ENCODE data around the gene TMCC3.
"Not testable (repeated sequence)": the region's sequence is repeated elsewhere in the genome, so short reads cannot be mapped to it uniquely, and the experiment has no call there.

TMCC3 gene

GRCh38 chr12:94561943-94562411, 88.4 kb downstream of the TMCC3 start:
- DNase-seq, result no peak

DNA sequence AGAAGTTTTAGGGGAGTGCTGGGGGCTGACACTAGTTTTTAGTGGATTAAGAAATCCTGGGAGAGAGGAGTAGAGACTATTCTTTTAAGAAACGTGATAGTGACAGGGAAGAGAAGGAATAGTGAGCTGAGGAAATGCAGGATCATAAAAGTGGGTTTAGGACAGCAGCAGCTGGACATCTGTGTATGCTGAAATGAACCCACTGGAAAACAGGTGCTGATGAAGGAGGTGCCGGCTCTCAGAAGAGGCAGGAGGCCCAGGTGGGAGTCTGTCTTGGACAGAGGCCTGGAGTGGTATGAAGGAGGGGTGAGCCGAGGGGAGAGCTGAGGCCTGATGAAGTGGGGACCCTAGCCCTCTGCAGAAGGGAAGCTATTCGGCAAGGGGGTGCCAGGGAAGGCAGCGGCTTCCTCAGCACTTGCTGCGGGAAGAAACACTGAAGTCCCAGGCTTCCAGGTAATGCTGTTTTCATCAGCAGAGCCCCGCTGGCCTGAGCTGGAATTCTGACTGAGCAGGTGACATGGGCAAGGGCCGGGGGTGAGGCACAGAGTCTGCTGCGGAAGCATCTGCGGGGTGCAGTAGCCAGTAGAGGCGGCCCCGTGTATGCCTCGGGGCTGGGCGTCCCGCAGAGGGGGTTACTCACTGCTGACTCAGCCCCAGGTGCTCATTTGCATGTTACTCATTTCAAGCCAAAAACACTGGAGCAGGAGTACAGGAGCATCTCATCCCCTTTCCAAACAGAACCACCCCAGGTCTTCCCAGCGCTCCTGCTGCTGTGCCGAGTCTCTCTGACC, 89.7 kb downstream of the TMCC3 start:
- no peak for DNase-seq

- no peak for DNase-seq
Observed at GRCh38 chr12:94558612-94559011, 91.7 kb downstream of the TMCC3 start.

GRCh38 chr12:94557746-94558295, 92.5 kb downstream of the TMCC3 start:
- DNase-seq, result no peak

DNA sequence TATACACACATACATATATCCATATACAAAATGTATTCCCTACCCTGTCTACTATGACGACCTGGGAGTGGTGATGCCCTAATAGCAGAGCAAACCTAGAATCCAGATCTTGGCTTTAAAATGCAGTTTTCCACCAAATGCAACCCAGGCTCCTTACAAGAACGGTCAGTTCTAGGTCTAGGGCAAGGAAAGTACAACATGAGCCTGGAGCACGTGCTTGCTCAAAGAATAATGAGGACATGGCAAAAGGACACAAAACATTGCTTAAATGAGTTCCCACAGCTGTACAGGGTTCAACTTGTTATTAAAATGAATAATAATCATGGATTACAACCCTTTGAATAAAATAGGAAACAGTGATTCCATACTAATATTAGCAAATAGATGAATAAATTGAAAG, 94.7 kb downstream of the TMCC3 start:
- DNase-seq, result no peak

DNA sequence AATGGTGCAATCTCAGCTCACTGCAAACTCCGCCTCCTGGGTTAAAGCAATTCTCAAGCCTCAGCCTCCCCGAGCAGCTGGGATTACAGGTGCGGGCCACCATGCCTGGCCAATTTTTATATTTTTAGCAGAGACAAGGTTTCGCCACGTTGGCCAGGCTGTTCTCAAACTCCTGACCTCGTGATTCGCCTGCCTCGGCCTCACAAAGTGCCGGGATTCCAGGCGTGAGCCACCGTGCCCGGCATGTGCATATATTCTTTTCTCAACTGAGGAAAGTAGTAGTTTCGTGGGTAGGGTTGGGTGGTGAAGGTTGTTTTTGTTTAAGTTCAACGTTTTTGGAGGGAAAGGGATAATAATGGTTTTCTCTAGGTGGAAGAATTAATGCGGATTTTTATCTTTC, 96.5 kb downstream of the TMCC3 start:
- no peak for DNase-seq

GRCh38 chr12:94553130-94553519, 97.2 kb downstream of the TMCC3 start:
- no peak for DNase-seq

DNA sequence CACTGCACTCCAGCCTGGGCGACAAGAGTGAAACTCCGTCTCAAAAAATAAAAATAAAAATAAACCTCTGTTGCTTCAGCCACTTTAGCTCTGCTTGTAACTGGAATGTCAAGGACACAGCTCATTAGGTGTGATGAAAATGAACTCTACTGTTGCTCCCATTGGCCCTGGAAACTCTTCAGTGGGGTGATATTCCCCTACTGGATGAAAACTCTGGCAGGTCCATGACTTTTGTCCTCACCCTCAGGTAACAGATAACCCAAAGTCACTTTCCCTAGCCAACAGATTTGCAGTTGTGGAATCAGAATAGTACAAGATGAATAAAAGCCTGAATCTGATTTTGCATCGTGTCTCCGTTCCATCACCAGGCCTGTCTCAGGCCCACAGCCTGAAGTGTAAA, 98.5 kb downstream of the TMCC3 start:
- DNase-seq, result no peak

DNA sequence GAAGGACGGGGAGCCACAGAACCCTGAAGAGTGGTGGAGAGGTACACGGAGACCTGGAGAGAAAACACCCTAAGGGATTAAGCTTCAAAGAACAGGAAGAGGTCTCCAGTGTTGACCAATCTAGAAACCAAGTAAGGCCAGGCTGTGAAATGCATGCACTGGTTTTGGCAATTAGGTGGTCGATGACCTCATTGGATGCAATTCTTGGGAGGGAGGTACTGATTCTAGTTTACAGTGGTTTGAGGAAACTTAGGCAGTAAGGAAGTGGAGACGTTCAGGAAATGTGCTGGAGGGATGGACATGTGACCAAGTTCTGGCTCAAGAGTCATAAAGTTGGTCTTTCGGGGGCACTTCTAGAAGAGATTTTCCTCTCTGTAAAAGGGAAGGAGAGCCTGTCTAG, 99.4 kb downstream of the TMCC3 start:
- no peak for DNase-seq

DNA sequence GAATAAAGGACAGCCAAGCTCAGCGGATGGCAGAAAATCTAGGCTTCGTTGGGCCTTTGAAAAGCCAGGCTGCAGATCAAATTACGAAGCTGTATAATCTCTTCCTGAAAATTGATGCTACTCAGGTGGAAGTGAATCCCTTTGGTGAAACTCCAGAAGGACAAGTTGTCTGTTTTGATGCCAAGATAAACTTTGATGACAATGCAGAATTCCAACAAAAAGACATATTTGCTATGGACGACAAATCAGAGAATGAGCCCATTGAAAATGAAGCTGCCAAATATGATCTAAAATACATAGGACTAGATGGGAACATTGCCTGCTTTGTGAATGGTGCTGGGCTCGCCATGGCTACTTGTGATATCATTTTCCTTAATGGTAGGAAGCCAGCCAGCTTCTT, 101.5 kb downstream of the TMCC3 start:
- DNase-seq, result not testable (repeated sequence)

- no peak for DNase-seq
Observed at GRCh38 chr12:94545935-94546771, 104.2 kb downstream of the TMCC3 start.

DNA sequence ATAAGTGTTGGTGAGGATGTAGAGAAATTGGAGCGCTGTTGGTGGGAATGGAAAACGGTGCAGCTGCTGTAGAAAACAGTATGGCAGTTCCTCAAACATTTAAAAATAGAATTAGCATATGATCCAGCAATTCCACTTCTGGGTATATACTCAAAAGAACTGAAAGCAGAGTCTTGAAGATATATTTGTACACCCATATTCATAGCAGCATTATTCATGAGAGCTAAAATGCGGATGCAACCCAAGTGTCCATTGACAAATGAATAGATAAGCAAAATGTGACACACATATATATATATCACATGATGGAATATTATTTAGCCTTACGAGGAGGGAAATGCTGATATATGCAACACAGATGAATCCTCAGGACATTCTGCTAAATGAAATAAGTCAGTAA, 106.0 kb downstream of the TMCC3 start:
- no peak for DNase-seq

DNA sequence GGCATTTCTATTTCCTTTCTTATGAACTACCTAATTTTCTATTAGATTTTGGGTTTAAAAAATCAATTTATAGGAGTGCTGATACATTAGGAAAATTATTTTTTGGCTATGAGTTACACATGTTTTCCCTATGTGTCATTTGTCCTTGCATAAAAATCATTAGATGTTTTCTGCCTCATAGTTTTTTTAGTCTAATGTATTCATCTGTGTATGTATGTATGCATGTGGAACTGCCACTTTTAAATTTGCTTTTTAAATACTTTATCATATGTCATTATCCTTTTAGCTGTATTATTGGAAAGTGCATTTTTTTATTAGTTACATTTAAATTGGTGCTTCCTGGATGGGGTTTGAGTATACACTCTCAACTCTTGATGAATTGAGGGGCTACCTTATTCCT, 112.0 kb downstream of the TMCC3 start:
- no peak for DNase-seq

DNA sequence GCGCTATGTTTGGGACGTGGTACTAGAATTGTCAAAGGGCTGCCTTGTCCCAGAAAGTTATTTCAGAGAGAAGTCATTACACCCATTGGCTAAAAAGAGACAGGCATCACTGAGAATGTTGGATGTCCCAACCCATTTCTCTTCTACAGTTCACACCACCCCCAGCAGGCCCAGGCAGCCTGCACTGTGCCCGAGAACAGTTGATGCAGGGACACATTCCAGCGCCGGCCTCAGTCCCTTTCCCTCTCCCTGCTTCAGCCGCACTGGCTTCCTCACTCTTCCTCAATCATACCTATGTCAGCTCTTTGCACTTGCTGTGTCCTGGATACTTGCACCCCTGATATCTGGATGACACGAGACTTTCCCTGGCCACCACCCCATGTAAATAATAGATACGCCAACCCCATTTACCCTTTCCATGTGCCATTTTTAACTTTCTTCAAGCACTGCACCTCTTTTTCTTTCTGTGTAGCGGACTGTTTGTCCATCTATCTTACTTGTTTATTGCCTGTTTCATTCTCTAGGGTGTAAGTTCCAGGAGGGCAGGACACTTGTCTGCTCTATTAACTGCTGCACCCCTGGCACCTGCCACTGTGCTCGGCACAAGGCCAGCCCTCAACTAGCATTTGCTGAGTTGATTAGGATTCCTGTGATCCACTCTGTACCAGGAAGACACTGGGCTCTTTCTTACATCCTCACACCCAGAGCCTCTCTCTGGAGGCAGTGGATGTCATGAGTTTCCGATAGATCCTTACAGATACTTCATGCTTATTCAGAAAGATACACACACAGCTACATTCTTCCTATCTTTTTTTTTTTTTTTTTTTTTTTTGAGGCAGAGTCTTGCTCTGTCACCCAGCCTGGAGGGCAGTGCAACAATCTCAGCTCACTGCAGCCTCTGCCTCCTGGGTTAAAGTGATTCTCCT, 114.1 kb downstream of the TMCC3 start:
- DNase-seq, result no peak

GRCh38 chr12:94535510-94535921, 114.8 kb downstream of the TMCC3 start:
- no peak for DNase-seq

- no peak for DNase-seq
Observed at GRCh38 chr12:94534774-94535509, 115.4 kb downstream of the TMCC3 start.

DNA sequence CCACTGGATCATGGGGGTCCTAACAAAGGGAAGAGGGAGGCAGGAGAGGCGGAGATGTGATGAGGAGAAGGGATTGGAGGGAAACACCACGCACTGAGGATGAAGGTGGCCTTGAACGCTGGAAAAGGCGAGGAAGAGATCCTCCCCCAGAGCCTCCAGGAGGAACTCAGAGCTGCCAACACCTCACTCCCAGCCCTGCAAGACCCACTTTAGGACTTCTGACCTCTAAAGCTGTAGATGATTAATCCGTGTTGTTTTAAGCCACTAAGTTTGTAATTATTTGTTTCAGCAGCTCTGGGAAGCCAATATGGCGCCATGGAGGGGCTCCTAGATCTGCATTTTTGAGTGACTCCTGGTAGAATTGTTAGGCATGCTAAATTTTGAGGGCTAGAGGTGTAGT, 116.1 kb downstream of the TMCC3 start:
- no peak for DNase-seq

- peak; percentile 63 for DNase-seq
Observed at GRCh38 chr12:94532490-94533422, 117.6 kb downstream of the TMCC3 start.

DNA sequence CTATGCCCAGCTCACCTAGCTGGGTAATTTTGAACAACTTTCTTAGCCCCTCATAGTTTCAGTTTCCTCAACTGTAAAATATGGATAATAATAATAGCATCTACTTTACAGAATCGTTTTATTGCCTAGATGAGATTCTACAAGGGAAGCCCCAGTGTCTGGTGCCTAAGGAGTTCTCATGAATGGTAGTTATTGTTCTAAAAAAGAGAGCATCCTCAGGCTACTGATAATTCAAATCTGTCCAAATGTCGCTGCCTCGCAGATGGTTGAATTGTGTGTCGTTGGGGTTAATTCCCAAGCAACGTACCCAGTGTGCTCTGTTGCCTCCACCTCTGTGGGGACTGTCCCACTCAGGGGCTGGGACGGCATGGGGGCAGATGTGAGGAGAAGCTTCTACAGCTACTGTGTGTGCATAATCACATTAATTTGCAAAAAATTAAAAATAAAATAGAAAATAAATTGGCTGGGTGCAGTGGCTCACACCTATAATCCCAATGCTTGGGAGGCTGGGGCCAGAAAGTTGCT, 119.1 kb downstream of the TMCC3 start:
- DNase-seq, result no peak

GRCh38 chr12:94525951-94526350, 124.4 kb downstream of the TMCC3 start:
- no peak for DNase-seq

Measured in activated gamma-delta T cell treated with Interleukin-2 at 50 U/mL for 16 hours (primary cell).